OCI-LY1 (cell line): Measurements from ENCODE around the gene ASCL5.

Source experiments
- EZH2 ChIP-seq: fragments of 200-600 bp; sonication (generic), shearing (Covaris generic); IDR thresholded peaks from 2 replicates; pipeline ENCODE4 v1.8.0; 2017; ENCODE audit warnings: borderline replicate concordance, mixed run types, mild to moderate bottlenecking, antibody characterized with exemption, low read length, moderate library complexity, mixed read lengths
- TF ChIP-seq, protein P1 (sequence below): fragments of 200-600 bp; sonication (generic), shearing (Covaris generic); IDR thresholded peaks from 2 replicates; pipeline ENCODE4 v1.5.1; 2017; ENCODE audit warnings: mild to moderate bottlenecking, antibody characterized with exemption, low read length, moderate library complexity, mixed read lengths

DNA sequence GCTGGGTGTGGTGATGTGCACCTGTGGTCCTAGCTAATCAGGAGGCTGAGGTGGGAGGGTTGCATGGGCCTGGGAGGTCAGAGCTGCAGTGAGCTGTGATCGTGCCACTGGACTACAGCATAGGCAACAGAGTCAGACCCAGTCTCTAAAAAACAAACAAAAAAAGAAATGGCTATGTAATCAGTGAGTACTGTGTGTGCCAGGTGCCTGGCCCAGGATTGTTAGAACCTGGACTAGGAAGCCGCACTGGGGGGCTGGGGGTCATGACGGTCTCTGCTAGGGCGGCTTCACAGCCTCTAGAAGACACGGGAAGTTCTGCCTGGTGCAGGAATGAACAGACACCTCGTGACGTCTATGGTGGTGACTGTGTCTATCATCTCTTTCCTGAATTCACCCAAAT lies 18.8 kb upstream of the ASCL5 start:
- TF ChIP-seq, protein P1, sequence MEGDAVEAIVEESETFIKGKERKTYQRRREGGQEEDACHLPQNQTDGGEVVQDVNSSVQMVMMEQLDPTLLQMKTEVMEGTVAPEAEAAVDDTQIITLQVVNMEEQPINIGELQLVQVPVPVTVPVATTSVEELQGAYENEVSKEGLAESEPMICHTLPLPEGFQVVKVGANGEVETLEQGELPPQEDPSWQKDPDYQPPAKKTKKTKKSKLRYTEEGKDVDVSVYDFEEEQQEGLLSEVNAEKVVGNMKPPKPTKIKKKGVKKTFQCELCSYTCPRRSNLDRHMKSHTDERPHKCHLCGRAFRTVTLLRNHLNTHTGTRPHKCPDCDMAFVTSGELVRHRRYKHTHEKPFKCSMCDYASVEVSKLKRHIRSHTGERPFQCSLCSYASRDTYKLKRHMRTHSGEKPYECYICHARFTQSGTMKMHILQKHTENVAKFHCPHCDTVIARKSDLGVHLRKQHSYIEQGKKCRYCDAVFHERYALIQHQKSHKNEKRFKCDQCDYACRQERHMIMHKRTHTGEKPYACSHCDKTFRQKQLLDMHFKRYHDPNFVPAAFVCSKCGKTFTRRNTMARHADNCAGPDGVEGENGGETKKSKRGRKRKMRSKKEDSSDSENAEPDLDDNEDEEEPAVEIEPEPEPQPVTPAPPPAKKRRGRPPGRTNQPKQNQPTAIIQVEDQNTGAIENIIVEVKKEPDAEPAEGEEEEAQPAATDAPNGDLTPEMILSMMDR: no peak
- TF ChIP-seq EZH2: no peak
